Endothelial cell of umbilical vein (primary cell): ENCODE results near the gene LOXL1. TPM values are rescaled to one million over a fixed set of nuclear protein-coding genes. Genes with fewer than 3 reads are reported as not detected.

ENCODE experiments used
- BruUV-seq: library from RNA; stranded (reverse); fragments of 400-500 nt; replicated peaks from 2 replicates; lab custom pipeline; 2021; lab: Mats Ljungman, UMichigan
- CTCF ChIA-PET: fragments of 300-600, 350-600 bp; sonication (Branson Sonifier 250); formaldehyde crosslinking; loops from one replicate; lab custom pipeline; 2021; ENCODE audit warnings: antibody characterized with exemption, inconsistent platforms; lab: Charles Lee
- POLR2A ChIA-PET: fragments of 300-600, 350-600 bp; sonication (Branson Sonifier 250); formaldehyde crosslinking; loops from one replicate; lab custom pipeline; 2021; ENCODE audit warnings: antibody characterized with exemption, inconsistent platforms; lab: Charles Lee
- DNase-seq: peaks from one replicate; pipeline ENCODE4 v3.0.0-alpha.2; 2011; ENCODE audit warnings: low read depth, low spot score
- FAIRE-seq: peaks from 2 replicates; lab custom pipeline; 2011; peaks lifted over from hg19 to GRCh38; lab: Jason Lieb, UNC
- H2AFZ ChIP-seq: 2 replicates; pipeline ENCODE4 v1.6.0; 2012; ENCODE audit warnings: low read depth, low read length, control low read depth, inconsistent platforms
- H3K27ac ChIP-seq: 2 replicates; pipeline ENCODE4 v1.5.1; 2011; ENCODE audit warnings: low read depth, mild to moderate bottlenecking, control low read depth, low read length, moderate library complexity; ENCODE audit not compliant: insufficient read depth
- H3K27me3 ChIP-seq, 2 experiments: 2 replicates each; pipeline versions ENCODE4 v1.6.0 to v1.6.1; 2011; ENCODE audit warnings: low read length in 2 of 2, mixed read lengths in 1 of 2; ENCODE audit not compliant: control insufficient read depth in 2 of 2, insufficient read depth in 2 of 2
- H3K36me3 ChIP-seq, 2 experiments: 2 replicates in 1 of 2; 3 replicates in 1 of 2; pipeline ENCODE4 v1.5.1; 2011; ENCODE audit warnings: low read length in 2 of 2, mild to moderate bottlenecking in 1 of 2, moderate library complexity in 1 of 2; ENCODE audit not compliant: control insufficient read depth in 2 of 2, insufficient read depth in 2 of 2; ENCODE audit errors: extremely low read depth in 1 of 2
- H3K4me1 ChIP-seq: 3 replicates; pipeline ENCODE4 v1.5.1; 2011; ENCODE audit warnings: mild to moderate bottlenecking, low read length; ENCODE audit not compliant: control insufficient read depth, insufficient read depth; ENCODE audit errors: extremely low read depth
- H3K4me2 ChIP-seq: 2 replicates; pipeline ENCODE4 v1.6.1; 2011; ENCODE audit warnings: low read length, control low read depth, mixed read lengths; ENCODE audit not compliant: insufficient read depth
- H3K4me3 ChIP-seq, 3 experiments: fragments of 200-600 bp in 1 of 3; sonication (generic), shearing (Covaris generic) in 1 of 3; replicated peaks in 1 of 3; 2 replicates each; pipeline ENCODE4 v1.5.1; 2011 to 2016; ENCODE audit warnings: control low read depth in 3 of 3, low read length in 3 of 3, mild to moderate bottlenecking in 2 of 3, inconsistent platforms in 1 of 3, low read depth in 1 of 3, moderate library complexity in 1 of 3; ENCODE audit not compliant: insufficient read depth in 1 of 3
- H3K79me2 ChIP-seq: 2 replicates; pipeline ENCODE4 v1.6.0; 2012; ENCODE audit warnings: low read length, inconsistent platforms; ENCODE audit not compliant: control insufficient read depth, insufficient read depth
- H3K9ac ChIP-seq: replicated peaks from 2 replicates; pipeline ENCODE3; 2011; ENCODE audit warnings: low read length, control low read depth; ENCODE audit not compliant: insufficient read depth; ENCODE audit errors: extremely low read depth
- H3K9me1 ChIP-seq: replicated peaks from 3 replicates; pipeline ENCODE4 v1.6.0; 2011; ENCODE audit warnings: mild to moderate bottlenecking, low read length; ENCODE audit not compliant: control insufficient read depth, insufficient read depth; ENCODE audit errors: extremely low read depth
- H3K9me3 ChIP-seq: replicated peaks from 2 replicates; pipeline ENCODE4 v1.5.1; 2012; ENCODE audit warnings: low read length, inconsistent platforms; ENCODE audit not compliant: control insufficient read depth, insufficient read depth
- H4K20me1 ChIP-seq: replicated peaks from 2 replicates; pipeline ENCODE3; 2011; ENCODE audit warnings: mild to moderate bottlenecking, low read length; ENCODE audit not compliant: control insufficient read depth, insufficient read depth; ENCODE audit errors: extremely low read depth
- EZH2 ChIP-seq: IDR thresholded peaks from 2 replicates; pipeline ENCODE4 v1.6.1; 2012; ENCODE audit warnings: borderline replicate concordance, low read depth, mild to moderate bottlenecking, moderate library complexity, low read length, inconsistent platforms; ENCODE audit not compliant: severe bottlenecking
- FOS ChIP-seq: IDR thresholded peaks from 2 replicates; pipeline ENCODE4 v1.6.1; 2011; ENCODE audit warnings: mild to moderate bottlenecking, low read length, moderate library complexity, borderline replicate concordance; ENCODE audit not compliant: insufficient read depth
- GATA2 ChIP-seq: IDR thresholded peaks from 2 replicates; pipeline ENCODE4 v1.7.0; 2011; ENCODE audit warnings: low read depth, mild to moderate bottlenecking, moderate library complexity, mixed read lengths, low read length; ENCODE audit not compliant: insufficient read length, insufficient read depth
- JUN ChIP-seq: IDR thresholded peaks from 2 replicates; pipeline ENCODE4 v1.6.1; 2011; ENCODE audit warnings: borderline replicate concordance, low read depth; ENCODE audit not compliant: insufficient read length, insufficient read depth
- MAX ChIP-seq: IDR thresholded peaks from 2 replicates; pipeline ENCODE4 v1.6.1; 2011; ENCODE audit not compliant: insufficient read depth, insufficient read length
- MYC ChIP-seq: IDR thresholded peaks from one replicate; pipeline ENCODE4 v1.6.1; 2011; ENCODE audit warnings: mild to moderate bottlenecking, low read depth, low read length
- POLR2A ChIP-seq: IDR thresholded peaks from 2 replicates; pipeline ENCODE4 v1.6.1; 2012; ENCODE audit warnings: low read depth, mild to moderate bottlenecking, control low read depth, low read length
- POLR2AphosphoS5 ChIP-seq: IDR thresholded peaks from 2 replicates; pipeline ENCODE4 v1.6.1; 2012; ENCODE audit warnings: low read depth, mild to moderate bottlenecking, control low read depth, low read length, moderate library complexity; ENCODE audit not compliant: insufficient read depth
- dilution Hi-C: fragments of 300-500 bp; cut with MboI; formaldehyde crosslinking; loops from one replicate; pipeline ENCODE4 v1.15.0; 2019; ENCODE audit warnings: low sequenced_read_pairs; ENCODE audit not compliant: extremely low pct_ligation_motif_present
- intact Hi-C: fragments of 100-400 bp; cut with micrococcal nuclease; formaldehyde crosslinking; loops from one replicate; pipeline ENCODE4 v1.10.0; 2022
- polyA plus RNA-seq, 4 experiments: library from polyadenylated mRNA; depleted of rRNA in 3 of 4; stranded (reverse) in 3 of 4; unstranded in 1 of 4; fragments of >200 nt; gene quantifications; 2 replicates each; pipeline versions ENCODE4 v1.2.1 to v1.2.3, GENCODE V29; 2011 to 2012; ENCODE audit warnings: missing spikeins in 1 of 4
- total RNA-seq: library from RNA; stranded (reverse); gene quantifications from 2 replicates; pipeline ENCODE4 v1.2.3, GENCODE V29; 2021
- TF ChIP-seq, protein P1 (sequence below), 2 donors: IDR thresholded peaks; 1 replicate in 1 of 2; 2 replicates in 1 of 2; pipeline ENCODE4 v1.5.1; 2011; ENCODE audit warnings: low read length in 2 of 2, mild to moderate bottlenecking in 2 of 2, moderate library complexity in 2 of 2, control low read depth in 1 of 2, inconsistent platforms in 1 of 2, low read depth in 1 of 2; ENCODE audit not compliant: insufficient read depth in 1 of 2; ENCODE audit errors: extremely low read depth in 1 of 2

LOXL1 gene
- total and polyA plus RNA-seq, 2 donors (not counting 3 experiments of a cell fraction or from before 2014, with no cell fraction given), result 5.2 to 14.4 TPM

DNA sequence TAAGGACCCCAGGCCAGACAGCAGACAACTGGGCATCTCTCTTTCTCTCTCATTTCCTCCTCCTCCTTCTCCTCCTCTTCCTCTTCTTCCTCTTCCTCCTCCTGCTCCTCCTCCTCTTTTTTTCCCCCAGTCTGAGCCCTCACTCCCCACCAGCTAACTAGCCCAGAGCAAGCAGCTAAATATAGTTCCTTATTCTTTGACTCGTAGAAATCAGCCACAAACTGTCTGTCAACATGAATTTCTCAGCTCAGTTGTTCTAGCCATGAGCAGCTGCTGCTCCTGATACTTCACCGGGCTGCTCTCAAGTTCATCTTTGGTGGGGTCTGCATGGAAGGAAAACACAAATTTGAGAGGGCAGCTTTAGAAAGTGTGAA is 19.2 kb upstream of the LOXL1 start:
- Histone ChIP-seq H2AFZ (no peak overlapping the region), H3K27me3 (peaks cover 3 to 11% of the 10 kb centered on the region in 2 experiments), H3K4me3 (no peak overlapping the region), H3K9me1 (no peaks in the 10 kb centered on the region), H4K20me1 (no peaks in the 10 kb centered on the region), H3K4me2 (no peak overlapping the region), H3K9ac (no peak overlapping the region), H3K4me1 (no peaks in the 10 kb centered on the region), H3K27ac (no peak overlapping the region), H3K36me3 (no peaks in the 10 kb centered on the region), H3K79me2 (no peaks in the 10 kb centered on the region), H3K9me3 (no peaks in the 10 kb centered on the region)
- BruUV-seq, result no TSS peak
- dilution Hi-C loops, result no loop called here
- intact Hi-C loops, result no loop called here
- POLR2A ChIA-PET, result no interaction called here
- DNase-seq (no peak), FAIRE-seq (no peak)
- no peak for TF ChIP-seq POLR2A
- TF ChIP-seq FOS, result no peak
- no peak for TF ChIP-seq JUN
- TF ChIP-seq, protein P1, sequence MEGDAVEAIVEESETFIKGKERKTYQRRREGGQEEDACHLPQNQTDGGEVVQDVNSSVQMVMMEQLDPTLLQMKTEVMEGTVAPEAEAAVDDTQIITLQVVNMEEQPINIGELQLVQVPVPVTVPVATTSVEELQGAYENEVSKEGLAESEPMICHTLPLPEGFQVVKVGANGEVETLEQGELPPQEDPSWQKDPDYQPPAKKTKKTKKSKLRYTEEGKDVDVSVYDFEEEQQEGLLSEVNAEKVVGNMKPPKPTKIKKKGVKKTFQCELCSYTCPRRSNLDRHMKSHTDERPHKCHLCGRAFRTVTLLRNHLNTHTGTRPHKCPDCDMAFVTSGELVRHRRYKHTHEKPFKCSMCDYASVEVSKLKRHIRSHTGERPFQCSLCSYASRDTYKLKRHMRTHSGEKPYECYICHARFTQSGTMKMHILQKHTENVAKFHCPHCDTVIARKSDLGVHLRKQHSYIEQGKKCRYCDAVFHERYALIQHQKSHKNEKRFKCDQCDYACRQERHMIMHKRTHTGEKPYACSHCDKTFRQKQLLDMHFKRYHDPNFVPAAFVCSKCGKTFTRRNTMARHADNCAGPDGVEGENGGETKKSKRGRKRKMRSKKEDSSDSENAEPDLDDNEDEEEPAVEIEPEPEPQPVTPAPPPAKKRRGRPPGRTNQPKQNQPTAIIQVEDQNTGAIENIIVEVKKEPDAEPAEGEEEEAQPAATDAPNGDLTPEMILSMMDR (IDR thresholded peaks at IDR 0.05; ENCODE audit: extremely low read depth in 1 of 2, insufficient read depth in 1 of 2, low read depth in 1 of 2, low read length in 2 of 2), result no peak
- TF ChIP-seq MAX, result no peak
- no peak for TF ChIP-seq EZH2
- no peak for TF ChIP-seq MYC
- no peak for TF ChIP-seq GATA2
- no peak for TF ChIP-seq POLR2AphosphoS5
- CTCF ChIA-PET, result interaction anchor here (0.8 to 13.7 kb wide), 16 partner anchors 9 to 666 kb away, joined by 3 to 239 read pairs (median 4); partner anchors contain the start of gene TBC1D21
